HG03060 (cell line): ENCODE measurements around the gene CPXCR1.
"Not testable (repeated sequence)": the region's sequence is repeated elsewhere in the genome, so short reads cannot be mapped to it uniquely, and the experiment has no call there.

Experiments
- ATAC-seq: cut with Tn5 transposase; IDR thresholded peaks from one replicate; pipeline ENCODE4 v1.9.1; 2021; ENCODE audit warnings: low read depth, moderate number of reproducible peaks; ENCODE audit not compliant: unreplicated experiment

Gene CPXCR1

DNA sequence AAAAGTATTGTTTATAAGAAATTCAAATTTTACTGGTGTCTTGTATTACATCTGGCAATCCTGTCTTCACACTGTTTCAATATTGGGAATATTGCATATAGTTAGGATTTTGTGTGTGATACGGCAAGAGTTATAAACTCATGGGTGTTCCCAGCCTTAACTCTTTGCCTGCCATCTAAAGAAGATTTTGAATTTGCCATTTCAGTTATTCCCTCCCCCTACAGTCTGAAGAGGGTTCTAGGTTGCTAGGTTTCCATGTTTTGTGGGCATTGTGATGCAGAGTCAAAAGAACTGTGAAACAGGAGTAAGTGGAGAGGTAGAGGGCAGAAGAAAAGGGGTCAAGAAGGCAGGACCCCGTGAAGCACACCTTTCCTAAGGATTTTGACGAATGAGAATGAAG is at the start of gene CPXCR1:
Gene CPXCR1 (plus strand): TSS at position 301 of the 400 bp plus-strand sequence. CDS start 6,190 bp downstream, outside the sequence.
- no peak for ATAC-seq

DNA sequence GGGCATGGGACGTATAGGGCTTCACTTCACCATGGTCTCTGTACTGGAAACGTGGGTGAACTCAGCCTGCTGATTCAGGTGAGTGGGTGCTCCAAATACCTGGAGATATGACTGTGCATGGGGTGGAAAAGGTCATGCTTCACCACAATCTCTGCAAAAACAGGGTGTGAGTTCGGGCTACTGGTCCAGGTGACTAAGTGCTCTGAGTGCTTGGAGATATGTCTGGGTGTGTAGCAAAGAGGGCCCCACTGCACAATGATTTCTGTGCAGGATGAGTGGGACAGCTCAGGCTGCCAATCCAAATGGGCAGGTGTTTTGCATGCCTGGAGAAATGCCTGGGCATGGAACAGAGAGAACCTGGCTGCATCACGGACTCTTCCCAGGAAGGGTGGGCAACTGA is 11.2 kb upstream of the CPXCR1 start:
- ATAC-seq = no peak

DNA sequence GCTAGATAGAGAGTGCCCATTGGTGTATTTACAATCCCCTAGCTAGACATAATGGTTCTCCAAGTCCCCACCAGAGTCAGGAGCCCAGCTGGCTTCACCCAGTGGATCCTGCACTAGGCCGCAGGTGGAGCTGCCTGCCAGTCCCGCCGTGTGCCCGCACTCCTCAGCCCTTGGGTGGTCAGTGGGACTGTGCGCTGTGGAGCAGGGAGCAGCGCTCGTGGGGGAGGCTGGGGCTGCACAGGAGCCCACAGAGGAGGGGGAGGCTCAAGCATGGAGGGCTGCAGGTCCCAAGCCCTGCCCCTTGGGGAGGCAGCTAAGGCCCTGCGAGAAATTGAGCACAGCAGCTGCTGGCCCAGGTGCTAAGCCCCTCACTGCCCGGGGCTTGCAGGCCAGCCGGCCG is 810 bp upstream of the CPXCR1 start:
- not testable (repeated sequence) for ATAC-seq

DNA sequence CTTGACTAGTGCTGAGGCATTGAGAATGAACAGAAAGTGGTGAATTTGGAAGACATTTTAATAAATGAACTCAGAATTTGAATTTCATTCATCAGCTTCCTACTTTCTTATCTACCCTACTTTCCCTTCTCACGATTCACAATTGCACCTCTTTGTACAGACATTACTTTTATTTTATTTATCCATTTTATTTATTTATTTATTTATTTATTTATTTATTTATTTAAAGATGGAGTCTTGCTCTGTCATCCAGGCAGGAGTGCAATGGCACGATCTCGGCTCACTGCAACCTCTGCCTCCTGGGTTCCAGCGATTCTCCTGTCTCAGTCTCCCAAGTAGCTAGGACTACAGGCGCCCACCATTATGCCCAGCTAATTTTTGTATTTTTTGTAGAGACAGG is 5.3 kb downstream of the CPXCR1 start:
- not testable (repeated sequence) for ATAC-seq

DNA sequence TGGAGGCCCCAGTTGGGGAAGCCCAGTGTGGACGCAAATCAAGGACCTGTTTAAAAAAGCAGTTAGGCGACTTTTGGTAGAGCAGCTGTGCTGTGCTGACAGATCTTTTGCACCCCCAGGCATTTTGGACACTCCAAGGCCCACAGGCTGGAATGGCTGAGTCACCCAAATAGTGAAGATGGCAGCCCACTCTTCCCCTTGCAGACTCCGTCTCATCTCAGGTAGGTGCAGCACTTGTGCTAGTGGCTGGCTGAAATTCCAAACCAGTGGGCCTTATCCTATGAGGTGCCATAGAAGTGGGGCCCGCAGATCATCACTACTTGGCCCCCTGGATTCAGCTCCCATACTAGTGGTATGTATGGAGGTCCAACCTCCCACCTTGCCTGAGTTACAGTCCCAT is 42.8 kb downstream of the CPXCR1 start:
- no peak for ATAC-seq
